Hepatocyte (in vitro differentiated cells): Measurements from ENCODE around the gene DSCAM. TPM values are rescaled to one million over a fixed set of nuclear protein-coding genes. Genes with fewer than 3 reads are reported as not detected.

Experiments used
- DNase-seq: peaks from one replicate; pipeline ENCODE4 v3.0.0-alpha.2; 2016; ENCODE audit warnings: low spot score
- H2AFZ ChIP-seq: fragments of 200-600 bp; sonication (generic); 2 replicates; pipeline ENCODE4 v1.6.0; 2016; ENCODE audit warnings: antibody characterized with exemption, mild to moderate bottlenecking
- H3K27ac ChIP-seq: fragments of 200-600 bp; sonication (generic); 2 replicates; pipeline ENCODE4 v1.5.1; 2016; ENCODE audit warnings: mild to moderate bottlenecking
- H3K27me3 ChIP-seq: fragments of 200-600 bp; sonication (generic); 2 replicates; pipeline ENCODE4 v1.6.1; 2016
- H3K36me3 ChIP-seq: fragments of 200-600 bp; sonication (generic); replicated peaks from 2 replicates; pipeline ENCODE4 v1.5.1; 2016; ENCODE audit warnings: low read depth; ENCODE audit not compliant: insufficient read depth
- H3K4me1 ChIP-seq: fragments of 200-600 bp; sonication (generic); 2 replicates; pipeline ENCODE4 v1.5.1; 2016; ENCODE audit warnings: mild to moderate bottlenecking, moderate library complexity; ENCODE audit not compliant: insufficient read depth
- H3K4me2 ChIP-seq: fragments of 200-600 bp; sonication (generic); 2 replicates; pipeline ENCODE4 v1.6.0; 2016
- H3K4me3 ChIP-seq: fragments of 200-600 bp; sonication (generic); 2 replicates; pipeline ENCODE4 v1.5.1; 2016; ENCODE audit warnings: mild to moderate bottlenecking
- H3K79me2 ChIP-seq: fragments of 200-600 bp; sonication (generic); 2 replicates; pipeline ENCODE4 v1.6.0; 2017; ENCODE audit warnings: mild to moderate bottlenecking
- H3K9me2 ChIP-seq: fragments of 200-600 bp; sonication (generic); replicated peaks from 2 replicates; pipeline ENCODE4 v1.6.0; 2017; ENCODE audit warnings: mild to moderate bottlenecking; ENCODE audit not compliant: insufficient read depth
- H3K9me3 ChIP-seq: fragments of 200-600 bp; sonication (generic); 2 replicates; pipeline ENCODE4 v1.5.1; 2016; ENCODE audit warnings: low read depth, mild to moderate bottlenecking
- H4K20me1 ChIP-seq: fragments of 200-600 bp; sonication (generic); 2 replicates; pipeline ENCODE4 v1.6.0; 2016; ENCODE audit warnings: mild to moderate bottlenecking; ENCODE audit not compliant: insufficient read depth, poor library complexity, severe bottlenecking
- CTCF ChIP-seq: fragments of 200-600 bp; sonication (generic); IDR thresholded peaks from 2 replicates; pipeline ENCODE4 v1.5.1; 2016; ENCODE audit warnings: antibody characterized with exemption, mild to moderate bottlenecking; ENCODE audit not compliant: poor library complexity
- EZH2 ChIP-seq: fragments of 200-600 bp; sonication (generic); IDR thresholded peaks from 2 replicates; pipeline ENCODE4 v1.6.1; 2016; ENCODE audit warnings: antibody characterized with exemption, mild to moderate bottlenecking, borderline replicate concordance
- EZH2phosphoT487 ChIP-seq: fragments of 200-600 bp; sonication (generic); IDR thresholded peaks from one replicate; pipeline ENCODE4 v1.6.1; 2018; ENCODE audit warnings: antibody characterized with exemption, mild to moderate bottlenecking, low read depth, moderate library complexity; ENCODE audit not compliant: unreplicated experiment, severe bottlenecking
- WGBS: methylation state at CpG from one replicate; pipeline ENCODE4 v1.1.6; 2016; ENCODE audit warnings: low lambda C conversion rate; ENCODE audit errors: missing lambda C conversion rate; 5-methylcytosine and 5-hydroxymethylcytosine counted together
- polyA plus RNA-seq: library from polyadenylated mRNA; unstranded; fragments of >200 nt; fragmentation: Nextera tagmentation; extraction: Ambion mirVana; gene quantifications from 2 replicates; pipeline ENCODE4 v1.2.1, GENCODE V29; 2016
- total RNA-seq: library from RNA; depleted of rRNA; stranded (reverse); fragments of >200 nt; gene quantifications from 2 replicates; pipeline ENCODE4 v1.2.3, GENCODE V29; 2014

DSCAM gene
- total and polyA plus RNA-seq, 2 experiments from 2014 or later = 0.33 TPM; not detected in 1

DNA sequence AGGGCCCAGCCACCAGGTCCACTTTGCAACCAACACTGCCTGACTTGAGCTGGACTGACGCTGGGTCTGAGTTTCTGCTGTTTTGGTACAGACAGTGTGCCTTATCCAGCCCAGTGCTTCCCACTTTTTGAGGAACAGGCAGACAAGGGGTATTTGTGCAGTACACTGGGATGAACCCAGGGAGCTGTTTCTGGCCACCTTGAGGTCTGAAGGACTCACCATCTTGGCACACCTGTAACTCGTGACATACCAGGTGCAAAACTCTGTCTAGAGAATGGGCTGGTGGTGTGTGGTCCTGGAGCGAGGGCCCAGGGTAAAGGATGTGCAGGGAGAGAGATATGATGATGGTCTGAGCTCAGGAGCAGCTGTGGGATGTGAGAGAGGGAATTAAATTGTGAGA lies 831.1 kb downstream of the DSCAM start:
- Histone ChIP-seq H3K4me2 (no peak overlapping the region), H3K4me3 (no peak overlapping the region), H3K36me3 (no peaks in the 10 kb centered on the region), H3K27ac (no peak overlapping the region), H3K9me2 (no peaks in the 10 kb centered on the region), H3K79me2 (no peaks in the 10 kb centered on the region), H4K20me1 (no peaks in the 10 kb centered on the region), H3K9me3 (no peaks in the 10 kb centered on the region), H2AFZ (no peak overlapping the region), H3K4me1 (no peaks in the 10 kb centered on the region), H3K27me3 (no peaks in the 10 kb centered on the region)
- 84% methylated on average over 3 of the region's 3 CpGs for WGBS
- no peak for DNase-seq
- TF ChIP-seq EZH2 = no peak
- no peak for TF ChIP-seq CTCF
- no peak for TF ChIP-seq EZH2phosphoT487

DNA sequence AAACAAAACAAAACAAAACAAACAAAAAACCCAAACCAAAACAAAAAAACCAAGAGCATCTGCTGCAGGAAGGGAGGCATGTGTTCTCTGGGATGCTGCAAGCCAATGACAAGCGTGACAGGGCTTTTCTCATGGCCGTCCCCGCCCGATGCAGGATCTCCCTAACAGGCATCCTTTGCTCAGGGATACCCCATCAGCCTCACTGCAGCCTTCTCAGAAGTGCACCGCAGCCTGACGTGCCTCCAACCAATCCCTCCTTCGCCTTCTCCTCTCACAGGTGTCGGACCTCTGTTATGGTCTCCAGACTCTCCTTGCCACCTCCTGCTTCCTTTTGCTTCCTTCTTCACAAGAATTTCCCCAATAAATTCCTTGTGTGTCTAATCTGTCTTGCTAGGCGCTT lies 832.6 kb downstream of the DSCAM start:
- no peak overlapping the region for H3K27ac ChIP-seq
- H3K4me1 ChIP-seq = no peaks in the 10 kb centered on the region
- H3K79me2 ChIP-seq = no peaks in the 10 kb centered on the region
- 91% methylated on average over 9 of the region's 9 CpGs for WGBS
- H3K9me3 ChIP-seq = no peaks in the 10 kb centered on the region
- TF ChIP-seq CTCF (no peak), EZH2phosphoT487 (no peak), EZH2 (no peak)
- no peak overlapping the region for H3K4me2 ChIP-seq
- DNase-seq = no peak
- H2AFZ ChIP-seq = no peak overlapping the region
- no peaks in the 10 kb centered on the region for H3K36me3 ChIP-seq
- H3K4me3 ChIP-seq = no peak overlapping the region
- no peaks in the 10 kb centered on the region for H4K20me1 ChIP-seq
- no peaks in the 10 kb centered on the region for H3K27me3 ChIP-seq
- no peaks in the 10 kb centered on the region for H3K9me2 ChIP-seq

GRCh38 chr21:40013001-40013735 lies 833.8 kb downstream of the DSCAM start:
- Histone ChIP-seq H3K27ac (no peak overlapping the region), H4K20me1 (no peaks in the 10 kb centered on the region), H3K4me1 (no peaks in the 10 kb centered on the region), H2AFZ (no peak overlapping the region), H3K4me2 (no peak overlapping the region), H3K36me3 (no peaks in the 10 kb centered on the region), H3K9me2 (no peaks in the 10 kb centered on the region), H3K79me2 (no peaks in the 10 kb centered on the region), H3K27me3 (no peaks in the 10 kb centered on the region), H3K4me3 (no peak overlapping the region), H3K9me3 (no peaks in the 10 kb centered on the region)
- TF ChIP-seq EZH2phosphoT487 (no peak), EZH2 (no peak), CTCF (no peak)
- 95% methylated on average over 26 of the region's 26 CpGs for WGBS
- no peak for DNase-seq
